HG03159 (cell line): Measurements from ENCODE around the gene S100A7A.
A peak's percentile ranks its signal among the peaks of the same experiment; 100 is the strongest.
"Not testable (repeated sequence)": the region's sequence is repeated elsewhere in the genome, so short reads cannot be mapped to it uniquely, and the experiment has no call there.

Experiments
- ATAC-seq: cut with Tn5 transposase; IDR thresholded peaks from one replicate; pipeline ENCODE4 v1.9.1; 2021; ENCODE audit warnings: mild to moderate bottlenecking, moderate library complexity; ENCODE audit not compliant: unreplicated experiment

S100A7A gene

GRCh38 chr1:153448851-153449250 is 32.5 kb downstream of the S100A7A start:
- not testable (repeated sequence) for ATAC-seq

- no peak for ATAC-seq
These were observed 40.1 kb downstream of the S100A7A start for GRCh38 chr1:153456396-153456795.

GRCh38 chr1:153459655-153460054 is 43.3 kb downstream of the S100A7A start:
- ATAC-seq: no peak

- no peak for ATAC-seq
These were observed 44.2 kb downstream of the S100A7A start, which contains the start of gene S100A7 for GRCh38 chr1:153460551-153460950. S100A7 (minus strand) TSS chr1:153460651; CDS start chr1:153459013, 1,638 bp downstream.

GRCh38 chr1:153462741-153463140 is 46.4 kb downstream of the S100A7A start:
- ATAC-seq: not testable (repeated sequence)

GRCh38 chr1:153465811-153466636 is 49.7 kb downstream of the S100A7A start:
- ATAC-seq: peak; percentile 58

- ATAC-seq: no peak
These were observed 50.6 kb downstream of the S100A7A start for GRCh38 chr1:153466908-153467307.

GRCh38 chr1:153470707-153471106 is 54.4 kb downstream of the S100A7A start:
- no peak for ATAC-seq
